ENCODE measurements around the gene PDE11A.

GRCh38 chr2:177880285-177880684, 192.3 kb downstream of the PDE11A start:
- TF ChIP-seq CTCF (IDR thresholded peaks at IDR 0.05 in 4 of 5, conservative IDR thresholded peaks at IDR 0.05 in 1 of 5) (no peak), POLR2A (IDR thresholded peaks at IDR 0.05) (no peak)
